Measurements from ENCODE around the gene KCNE2.

KCNE2 gene

GRCh38 chr21:34353182-34353581, 10.6 kb upstream of the KCNE2 start:
- Mint-ChIP-seq H3K9me3 (peaks cover 3% of the 10 kb centered on the region), H3K4me1 (no peaks in the 10 kb centered on the region), H3K4me3 (no peak overlapping the region), H3K36me3 (ENCODE audit: low read depth) (no peaks in the 10 kb centered on the region), H3K27ac (no peak overlapping the region), H3K27me3 (ENCODE audit: low read depth) (peaks cover 3% of the 10 kb centered on the region)
- TF ChIP-seq CTCF (IDR thresholded peaks at IDR 0.05; ENCODE audit: unreplicated experiment in 3 of 3), result no peak

- H3K4me3 Mint-ChIP-seq, result no peak overlapping the region
- H3K27me3 Mint-ChIP-seq (ENCODE audit: low read depth), result peaks cover 3% of the 10 kb centered on the region
- no peaks in the 10 kb centered on the region for H3K36me3 Mint-ChIP-seq (ENCODE audit: low read depth)
- no peaks in the 10 kb centered on the region for H3K4me1 Mint-ChIP-seq
- no peak overlapping the region for H3K27ac Mint-ChIP-seq
- H3K9me3 Mint-ChIP-seq, result peaks cover 6% of the 10 kb centered on the region
- TF ChIP-seq CTCF (IDR thresholded peaks at IDR 0.05; ENCODE audit: unreplicated experiment in 3 of 3), result no peak
Measured at GRCh38 chr21:34354836-34355235, 9.0 kb upstream of the KCNE2 start.

DNA sequence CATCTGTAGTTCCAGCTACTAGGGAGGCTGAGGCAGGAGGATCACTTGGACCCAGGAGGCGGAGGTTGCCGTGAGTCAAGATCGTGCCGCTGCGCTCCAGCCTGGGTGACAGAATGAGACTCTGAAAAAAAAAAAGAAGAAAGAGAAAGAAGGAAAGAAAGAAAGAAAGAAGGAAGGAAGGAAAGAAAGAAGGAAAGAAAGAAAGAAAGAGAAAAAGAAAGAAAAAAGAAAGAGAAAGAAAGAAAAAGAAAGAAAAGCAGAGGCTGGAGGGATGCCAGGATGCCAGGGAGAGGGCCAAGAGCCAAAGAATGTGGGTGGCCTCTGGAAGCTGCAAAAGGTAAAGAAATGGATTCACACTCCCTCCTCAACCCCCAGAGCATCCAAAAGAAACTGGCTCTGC, 8.2 kb upstream of the KCNE2 start:
- no peak overlapping the region for H3K27ac Mint-ChIP-seq
- no peaks in the 10 kb centered on the region for H3K36me3 Mint-ChIP-seq (ENCODE audit: low read depth)
- no peaks in the 10 kb centered on the region for H3K4me1 Mint-ChIP-seq
- H3K9me3 Mint-ChIP-seq, result peaks cover 6% of the 10 kb centered on the region
- H3K27me3 Mint-ChIP-seq (ENCODE audit: low read depth), result peaks cover 3% of the 10 kb centered on the region
- H3K4me3 Mint-ChIP-seq, result no peak overlapping the region
- TF ChIP-seq CTCF (IDR thresholded peaks at IDR 0.05; ENCODE audit: unreplicated experiment in 3 of 3), result no peak

GRCh38 chr21:34357889-34358288, 5.9 kb upstream of the KCNE2 start:
- H3K9me3 Mint-ChIP-seq, result peaks cover 6% of the 10 kb centered on the region
- no peaks in the 10 kb centered on the region for H3K4me1 Mint-ChIP-seq
- H3K27me3 Mint-ChIP-seq (ENCODE audit: low read depth), result peaks cover 7% of the 10 kb centered on the region
- no peak overlapping the region for H3K4me3 Mint-ChIP-seq
- TF ChIP-seq CTCF (IDR thresholded peaks at IDR 0.05; ENCODE audit: unreplicated experiment in 3 of 3), result no peak
- H3K36me3 Mint-ChIP-seq (ENCODE audit: low read depth), result no peaks in the 10 kb centered on the region
- H3K27ac Mint-ChIP-seq, result no peak overlapping the region

DNA sequence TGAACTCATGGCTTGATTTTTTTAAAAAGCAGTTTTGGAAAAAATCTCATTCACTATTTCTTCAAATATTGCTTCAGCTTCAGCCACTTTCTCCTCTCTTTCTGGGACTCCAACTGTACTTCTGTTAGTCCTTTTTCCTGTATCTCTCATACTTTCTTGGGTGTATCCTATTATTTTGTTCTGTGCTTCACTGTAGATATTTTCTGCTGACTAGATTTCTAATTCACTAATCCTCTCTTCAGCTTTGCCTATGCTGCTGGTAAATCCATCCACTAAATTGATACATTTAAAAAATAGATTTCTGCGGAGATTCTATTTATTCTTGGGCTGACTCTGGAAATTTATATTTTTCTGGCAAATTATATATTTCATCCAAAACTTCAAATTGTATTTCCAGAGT, 4.9 kb upstream of the KCNE2 start:
- H3K36me3 Mint-ChIP-seq (ENCODE audit: low read depth), result no peaks in the 10 kb centered on the region

More for the DNA sequence above, 4.9 kb upstream of the KCNE2 start:
- no peak for TF ChIP-seq CTCF (IDR thresholded peaks at IDR 0.05; ENCODE audit: unreplicated experiment in 3 of 3)
- peaks cover 10% of the 10 kb centered on the region for H3K27me3 Mint-ChIP-seq (ENCODE audit: low read depth)
- no peak overlapping the region for H3K27ac Mint-ChIP-seq
- H3K4me1 Mint-ChIP-seq, result no peaks in the 10 kb centered on the region
- peaks cover 6% of the 10 kb centered on the region for H3K9me3 Mint-ChIP-seq
- no peak overlapping the region for H3K4me3 Mint-ChIP-seq

All from nephron (organoid).